Right lung (tissue), 5 donors: Measurements from ENCODE around the gene KCNMA1. TPM values are rescaled to one million over a fixed set of nuclear protein-coding genes. Genes with fewer than 3 reads are reported as not detected.

Source experiments
- DNase-seq, 2 donors: peaks; one replicate each; pipeline ENCODE4 v3.0.0-alpha.2; 2013
- polyA plus RNA-seq, 5 donors: library from polyadenylated mRNA; unstranded; fragments of 120-200 nt; gene quantifications; one replicate each; pipeline versions ENCODE4 v1.2.1 to v1.2.3, GENCODE V29; 2013; ENCODE audit warnings: inconsistent platforms in 1 of 5, low replicate concordance in 1 of 5; ENCODE audit not compliant: insufficient read length in 5 of 5, insufficient read depth in 1 of 5

The KCNMA1 gene
- polyA plus RNA-seq, 5 donors: 3.8 to 4.6 (median 4.2) TPM

- no peak for DNase-seq
Measured at GRCh38 chr10:77051837-77052236, 585.8 kb downstream of the KCNMA1 start.

DNA sequence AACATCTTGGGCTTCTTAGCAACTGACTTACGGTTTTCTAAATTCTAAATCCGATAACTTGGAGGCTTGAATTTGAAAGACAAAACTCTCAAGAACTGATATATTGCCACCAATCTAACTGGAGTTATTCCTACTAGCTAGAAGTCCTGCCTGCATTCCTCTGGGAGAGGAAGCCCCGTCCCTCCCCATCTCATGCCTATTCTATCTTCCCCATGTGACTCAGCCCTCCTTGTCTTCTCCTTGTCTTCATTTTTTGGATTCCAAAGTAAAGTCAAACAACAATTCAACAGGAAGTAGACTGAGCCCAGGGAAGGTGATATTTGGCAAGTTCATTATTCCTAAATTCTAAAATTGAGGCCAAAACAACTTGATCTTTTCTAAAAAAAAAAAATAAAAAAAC, 587.7 kb downstream of the KCNMA1 start:
- no peak for DNase-seq

- no peak for DNase-seq
Measured at GRCh38 chr10:77049146-77049545, 588.5 kb downstream of the KCNMA1 start.

DNA sequence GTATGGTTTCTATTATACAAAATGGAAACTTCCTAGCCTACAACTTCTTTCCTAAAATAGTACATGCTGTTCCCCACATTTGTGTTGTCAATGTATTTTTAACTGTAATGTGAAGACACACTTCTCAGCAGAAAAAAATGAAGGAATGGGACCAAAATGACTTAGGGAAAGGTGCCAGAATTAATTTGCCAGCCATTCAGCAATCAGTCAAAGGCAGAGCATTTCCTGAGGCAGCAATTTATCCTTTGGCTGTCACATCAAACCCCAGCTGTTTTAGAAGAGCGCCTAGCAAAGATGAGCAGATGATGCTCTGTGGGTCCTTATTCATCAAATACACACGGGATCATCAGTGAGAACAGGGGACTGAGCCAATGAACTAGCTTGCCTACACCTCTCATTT, 592.5 kb downstream of the KCNMA1 start:
- DNase-seq: no peak

GRCh38 chr10:77043420-77043763, 594.2 kb downstream of the KCNMA1 start:
- no peak for DNase-seq

- no peak for DNase-seq
Measured at GRCh38 chr10:77042706-77043419, 594.7 kb downstream of the KCNMA1 start.

GRCh38 chr10:77041636-77042258, 595.9 kb downstream of the KCNMA1 start:
- DNase-seq: no peak

DNA sequence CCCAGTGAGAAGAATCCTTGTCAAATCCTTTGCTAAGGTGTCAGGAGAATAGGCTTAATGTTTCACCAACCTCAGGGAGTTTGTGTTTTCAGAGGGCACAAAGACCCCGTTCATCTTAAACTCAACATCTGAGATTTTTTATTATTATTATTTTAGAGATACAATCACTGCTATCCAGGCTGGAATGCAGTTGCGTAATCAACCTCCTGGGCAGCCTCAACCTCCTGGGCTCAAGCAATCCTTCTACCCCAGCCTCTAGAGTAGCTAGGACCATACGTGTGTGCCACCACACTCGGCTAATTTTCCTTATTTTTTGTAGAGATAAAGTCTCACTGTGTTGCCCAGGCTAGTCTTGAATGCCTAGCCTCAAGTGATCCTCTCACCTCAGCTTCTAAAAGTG, 599.2 kb downstream of the KCNMA1 start:
- no peak for DNase-seq

DNA sequence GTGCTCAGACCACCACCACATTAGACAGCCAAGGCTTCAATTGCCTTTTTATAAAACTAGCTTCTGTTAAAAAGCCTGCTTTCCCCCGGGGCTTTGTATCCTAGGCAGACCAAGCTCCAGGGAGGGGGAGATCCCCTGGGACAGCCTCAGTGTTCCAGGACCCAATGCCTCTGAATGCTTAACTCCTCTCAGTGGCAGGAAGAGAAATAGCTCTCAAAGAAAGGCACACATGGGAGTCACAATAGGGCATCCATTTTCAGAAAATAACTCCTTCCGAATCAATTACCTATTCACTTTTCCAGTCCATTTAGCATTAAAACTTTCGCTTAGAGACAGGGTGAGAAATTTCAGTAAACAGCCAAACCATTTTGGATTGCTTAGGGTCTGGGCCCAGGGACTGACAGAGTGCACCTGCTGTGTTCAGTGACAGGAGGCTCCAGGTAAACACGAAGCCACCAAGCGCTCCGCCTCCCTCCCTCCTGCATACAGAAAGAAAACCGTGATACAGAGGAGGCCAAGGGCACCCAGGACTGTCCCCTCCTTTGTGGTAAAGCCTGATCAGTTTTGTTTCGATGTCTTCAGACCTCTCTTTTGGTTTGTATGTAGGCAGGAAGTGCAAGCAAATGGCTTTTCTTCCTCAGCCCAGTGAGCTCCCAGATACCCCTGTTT, 599.7 kb downstream of the KCNMA1 start:
- DNase-seq: no peak

- DNase-seq: no peak
Measured at GRCh38 chr10:77036993-77037734, 600.4 kb downstream of the KCNMA1 start.

DNA sequence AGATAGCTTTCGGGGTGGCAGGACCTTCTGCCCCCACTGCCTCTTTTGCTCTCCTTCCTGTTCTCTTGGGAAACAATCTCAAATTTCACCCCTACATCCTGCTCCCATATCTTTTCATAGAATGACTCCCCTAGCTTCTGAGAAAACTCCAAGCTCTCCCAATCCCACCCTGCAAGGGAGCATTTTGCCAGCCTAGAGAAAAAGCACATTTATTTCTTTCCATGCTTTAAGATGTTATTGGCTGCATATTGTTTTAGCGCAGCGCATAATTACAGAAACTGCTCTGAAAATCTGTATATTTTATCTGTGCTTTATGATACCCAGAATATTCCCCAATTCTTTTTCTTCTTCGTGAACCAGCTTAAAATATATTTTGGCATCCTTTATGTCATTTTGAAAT, 601.3 kb downstream of the KCNMA1 start:
- no peak for DNase-seq

DNA sequence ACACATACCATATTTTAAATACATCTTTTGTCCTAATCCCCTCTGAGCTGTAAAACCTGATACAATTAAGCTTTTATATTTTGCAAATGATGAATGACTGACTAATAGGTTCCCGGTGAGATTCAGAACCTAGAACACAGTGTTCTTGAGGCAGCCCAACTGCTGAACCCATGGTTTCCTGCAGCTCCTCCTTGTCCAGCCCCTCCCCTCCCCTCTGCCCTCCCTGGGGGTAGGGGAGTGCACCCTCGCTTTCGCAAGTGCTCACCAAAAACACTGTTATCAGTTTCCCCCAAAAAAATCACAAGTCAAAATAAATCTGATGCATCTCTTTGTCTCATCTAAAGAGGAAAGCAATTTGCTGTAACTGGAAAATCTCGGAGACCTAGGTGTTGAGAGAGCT, 602.8 kb downstream of the KCNMA1 start:
- DNase-seq: no peak

DNA sequence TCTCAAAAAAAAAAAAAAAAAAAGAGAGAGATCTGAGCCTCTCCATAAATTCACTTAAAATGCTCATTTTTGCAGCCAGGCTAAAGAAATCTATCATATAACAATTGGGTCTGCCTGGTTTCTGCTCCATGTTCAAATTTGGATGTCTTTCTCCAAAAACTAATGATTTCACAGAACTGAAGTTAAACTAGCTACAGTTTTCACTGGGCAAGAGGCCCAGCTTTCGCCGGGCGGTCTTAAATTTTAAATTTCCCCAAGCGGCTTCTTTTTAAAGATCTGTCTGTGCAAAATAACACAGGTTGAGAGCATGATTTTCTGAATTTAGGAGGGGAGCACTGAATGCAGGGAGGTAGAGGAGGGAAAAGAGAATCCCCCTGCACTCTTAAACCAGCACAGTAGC, 603.4 kb downstream of the KCNMA1 start:
- DNase-seq: no peak

GRCh38 chr10:77032188-77032570, 605.4 kb downstream of the KCNMA1 start:
- DNase-seq: no peak

DNA sequence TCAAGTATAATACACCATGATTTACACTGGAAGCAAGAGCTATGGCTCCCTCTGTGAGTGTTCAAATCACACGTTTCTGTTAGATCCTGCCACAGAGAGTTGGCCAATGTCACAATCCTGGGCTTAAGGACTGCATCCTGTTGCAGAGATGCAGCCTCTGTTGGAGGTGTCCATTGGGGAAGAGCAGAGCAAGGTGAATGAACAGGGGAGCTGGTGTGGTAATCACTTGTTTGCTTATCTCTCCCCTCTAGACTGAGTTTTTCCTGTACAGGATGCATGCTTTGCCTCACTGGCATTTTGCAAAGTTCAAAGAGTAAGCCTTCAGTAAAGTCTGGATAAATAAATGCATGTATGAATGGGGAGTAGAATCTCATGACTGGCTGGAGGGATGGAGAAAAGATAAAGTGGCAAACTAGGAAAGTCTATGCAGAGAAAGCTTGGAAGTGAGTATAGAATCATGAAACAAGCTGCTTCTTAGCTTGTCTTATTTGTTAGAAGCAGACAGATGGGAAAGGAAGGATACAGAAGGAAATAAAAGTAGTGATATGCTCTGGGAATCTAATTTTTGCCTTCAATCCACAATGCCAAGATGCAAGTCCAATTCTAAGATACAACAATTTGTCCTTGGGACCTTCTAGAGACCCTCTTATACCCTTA, 605.9 kb downstream of the KCNMA1 start:
- no peak for DNase-seq

GRCh38 chr10:77030974-77031373, 606.6 kb downstream of the KCNMA1 start:
- DNase-seq: no peak

GRCh38 chr10:77029777-77030717, 607.6 kb downstream of the KCNMA1 start:
- DNase-seq: no peak

GRCh38 chr10:77028042-77028441, 609.6 kb downstream of the KCNMA1 start:
- DNase-seq: no peak

DNA sequence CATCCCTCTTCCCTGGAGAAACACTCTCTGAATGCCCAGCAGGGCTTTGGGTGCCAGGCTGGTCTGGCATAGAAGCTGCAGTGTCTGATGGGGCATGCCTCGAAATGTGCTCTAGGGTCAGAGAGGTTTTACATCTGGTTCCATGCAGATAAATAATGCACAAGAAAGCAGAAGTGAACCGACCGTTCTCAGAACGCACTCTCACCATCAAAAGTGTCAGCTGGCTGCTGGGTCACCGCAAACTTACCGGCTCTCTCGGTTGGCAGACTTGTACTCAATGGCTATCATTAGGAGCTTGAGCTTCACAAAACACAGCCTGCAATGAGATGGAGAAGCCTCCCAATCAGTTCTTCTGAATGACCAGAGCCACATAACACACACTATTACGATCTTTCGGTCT, 610.0 kb downstream of the KCNMA1 start:
- no peak for DNase-seq

GRCh38 chr10:77027141-77027540, 610.5 kb downstream of the KCNMA1 start:
- DNase-seq: no peak

DNA sequence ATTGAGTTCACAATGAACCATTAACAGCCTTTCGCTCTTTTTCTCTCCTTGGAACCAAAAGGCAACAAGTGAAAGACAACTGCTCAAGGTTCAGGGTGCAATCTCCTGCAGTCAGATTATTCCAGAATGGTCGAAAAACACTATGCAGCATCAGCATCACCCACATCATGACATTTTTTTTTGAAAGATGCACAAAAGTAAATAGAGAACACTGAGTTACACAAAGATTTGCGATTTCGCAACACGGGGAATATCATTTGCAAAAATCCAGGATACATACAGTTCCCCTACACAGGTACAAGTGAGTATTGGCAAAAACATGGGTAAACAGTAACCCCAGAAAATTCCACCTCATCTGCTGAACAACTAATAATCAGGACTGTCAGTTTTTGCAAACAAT, 611.5 kb downstream of the KCNMA1 start:
- no peak for DNase-seq
